Ascending aorta (tissue), 2 donors: ENCODE measurements around the gene KY. TPM values are rescaled to one million over a fixed set of nuclear protein-coding genes. Genes with fewer than 3 reads are reported as not detected.
"Not testable (repeated sequence)": the region's sequence is repeated elsewhere in the genome, so short reads cannot be mapped to it uniquely, and the experiment has no call there.

Experiments used
- DNase-seq, 2 donors: peaks; one replicate each; pipeline ENCODE4 v3.0.0-alpha.2; 2019; ENCODE audit warnings: low spot score in 2 of 2
- H3K27ac ChIP-seq, 2 donors: fragments of 200-600 bp; sonication (generic); one replicate each; pipeline ENCODE4 v1.5.1; 2016 to 2017; ENCODE audit warnings: mild to moderate bottlenecking in 1 of 2
- H3K27me3 ChIP-seq: fragments of 200-600 bp; sonication (generic); one replicate; pipeline ENCODE4 v1.5.1; 2017
- H3K36me3 ChIP-seq, 2 donors: fragments of 200-600 bp; sonication (generic); one replicate each; pipeline ENCODE4 v1.5.1; 2016
- H3K4me1 ChIP-seq, 2 donors: fragments of 200-600 bp; sonication (generic); one replicate each; pipeline ENCODE4 v1.5.1; 2016 to 2017; ENCODE audit warnings: mild to moderate bottlenecking in 1 of 2
- H3K4me3 ChIP-seq, 2 donors: fragments of 200-600 bp; sonication (generic); one replicate each; pipeline ENCODE4 v1.5.1; 2016 to 2017; ENCODE audit warnings: mild to moderate bottlenecking in 1 of 2
- H3K9me3 ChIP-seq, 2 donors: fragments of 200-600 bp; sonication (generic); one replicate each; pipeline ENCODE4 v1.5.1; 2016
- intact Hi-C: fragments of 100-400 bp; cut with DNase I; formaldehyde crosslinking; loops from one replicate; pipeline ENCODE4 v1.15.1; 2023
- total RNA-seq: library from RNA; depleted of rRNA; stranded (reverse); fragments of >200 nt; gene quantifications from one replicate; pipeline ENCODE4 v1.1.0, GENCODE V29; 2016
- TF ChIP-seq, protein P1 (sequence below), 3 experiments: fragments of 200-600 bp in 2 of 3; fragments of 450-650 bp in 1 of 3; sonication (generic) in 2 of 3; IDR thresholded peaks; one replicate each; pipeline ENCODE4 v1.5.1; 2016 to 2019; ENCODE audit warnings: antibody characterized with exemption in 3 of 3, mild to moderate bottlenecking in 1 of 3, moderate library complexity in 1 of 3

The KY gene
- total RNA-seq, 1 donor from 2014 or later = 0.43 TPM

DNA sequence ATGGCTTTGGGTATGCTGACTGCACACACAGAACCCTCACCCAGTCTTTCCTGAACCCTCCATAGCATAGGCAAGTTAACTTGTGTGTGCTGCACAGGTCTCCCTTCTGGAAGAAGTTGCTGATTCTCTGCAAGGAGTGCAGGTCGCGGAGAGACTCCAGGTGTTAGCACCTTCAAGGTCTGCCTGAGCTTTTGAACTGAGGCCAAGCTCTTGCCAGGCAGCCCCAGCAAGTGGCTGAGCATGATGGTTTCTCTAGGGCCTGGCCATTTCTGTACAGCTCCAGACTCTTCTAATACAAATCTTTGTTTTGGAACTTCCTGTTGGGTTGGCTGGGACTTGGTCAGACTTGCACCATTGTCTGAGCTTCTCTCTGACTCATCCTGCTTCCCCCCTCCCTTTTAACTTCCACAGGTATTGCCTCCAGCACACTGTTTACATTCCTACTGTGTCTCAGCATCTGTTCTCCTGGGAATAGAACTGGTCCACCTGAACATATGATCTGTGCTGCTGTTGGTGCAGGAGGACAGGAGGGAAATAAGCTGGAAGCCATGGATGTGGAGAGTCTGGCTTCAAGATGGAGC is 53.3 kb downstream of the KY start:
- H3K4me3 ChIP-seq = no peak overlapping the region
- no peaks in the 10 kb centered on the region for H3K36me3 ChIP-seq
- no peaks in the 10 kb centered on the region for H3K4me1 ChIP-seq
- H3K27me3 ChIP-seq = no peaks in the 10 kb centered on the region
- TF ChIP-seq, protein P1, sequence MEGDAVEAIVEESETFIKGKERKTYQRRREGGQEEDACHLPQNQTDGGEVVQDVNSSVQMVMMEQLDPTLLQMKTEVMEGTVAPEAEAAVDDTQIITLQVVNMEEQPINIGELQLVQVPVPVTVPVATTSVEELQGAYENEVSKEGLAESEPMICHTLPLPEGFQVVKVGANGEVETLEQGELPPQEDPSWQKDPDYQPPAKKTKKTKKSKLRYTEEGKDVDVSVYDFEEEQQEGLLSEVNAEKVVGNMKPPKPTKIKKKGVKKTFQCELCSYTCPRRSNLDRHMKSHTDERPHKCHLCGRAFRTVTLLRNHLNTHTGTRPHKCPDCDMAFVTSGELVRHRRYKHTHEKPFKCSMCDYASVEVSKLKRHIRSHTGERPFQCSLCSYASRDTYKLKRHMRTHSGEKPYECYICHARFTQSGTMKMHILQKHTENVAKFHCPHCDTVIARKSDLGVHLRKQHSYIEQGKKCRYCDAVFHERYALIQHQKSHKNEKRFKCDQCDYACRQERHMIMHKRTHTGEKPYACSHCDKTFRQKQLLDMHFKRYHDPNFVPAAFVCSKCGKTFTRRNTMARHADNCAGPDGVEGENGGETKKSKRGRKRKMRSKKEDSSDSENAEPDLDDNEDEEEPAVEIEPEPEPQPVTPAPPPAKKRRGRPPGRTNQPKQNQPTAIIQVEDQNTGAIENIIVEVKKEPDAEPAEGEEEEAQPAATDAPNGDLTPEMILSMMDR (IDR thresholded peaks at IDR 0.05) = no peak
- DNase-seq = no peak
- H3K9me3 ChIP-seq = no peaks in the 10 kb centered on the region
- intact Hi-C loops = no loop called here
- no peak overlapping the region for H3K27ac ChIP-seq

GRCh38 chr3:134594986-134595385 is 55.8 kb downstream of the KY start:
- H3K36me3 ChIP-seq, H3K4me3 ChIP-seq, H3K27me3 ChIP-seq, DNase-seq, H3K9me3 ChIP-seq, intact Hi-C loops, H3K4me1 ChIP-seq, H3K27ac ChIP-seq: not testable (repeated sequence)

DNA sequence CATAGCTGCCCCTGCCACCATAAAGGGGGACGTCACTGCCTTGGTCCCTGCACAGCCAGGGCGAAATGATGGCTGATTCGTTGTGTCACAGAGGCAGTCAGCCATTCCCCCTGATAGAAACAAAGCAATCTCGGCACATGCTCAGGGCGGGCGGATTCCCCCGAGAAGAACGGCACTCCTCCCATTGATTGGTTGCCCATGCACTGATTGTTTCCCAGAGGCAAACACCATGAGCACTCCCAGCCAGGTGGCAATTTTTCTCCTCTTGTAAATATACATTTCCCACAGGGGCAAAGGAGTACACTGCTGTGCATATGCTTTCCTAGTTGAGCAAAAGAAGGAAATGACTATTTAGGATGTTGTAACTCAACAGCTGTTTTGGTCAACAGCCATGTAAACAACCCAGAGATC is 56.5 kb downstream of the KY start:
- intact Hi-C loops = no loop called here
- H3K9me3 ChIP-seq = no peaks in the 10 kb centered on the region
- H3K4me1 ChIP-seq = no peaks in the 10 kb centered on the region
- TF ChIP-seq, protein P1 (IDR thresholded peaks at IDR 0.05) = no peak
- no peaks in the 10 kb centered on the region for H3K36me3 ChIP-seq
- no peaks in the 10 kb centered on the region for H3K27me3 ChIP-seq
- no peak for DNase-seq
- no peak overlapping the region for H3K27ac ChIP-seq
- H3K4me3 ChIP-seq = no peak overlapping the region

DNA sequence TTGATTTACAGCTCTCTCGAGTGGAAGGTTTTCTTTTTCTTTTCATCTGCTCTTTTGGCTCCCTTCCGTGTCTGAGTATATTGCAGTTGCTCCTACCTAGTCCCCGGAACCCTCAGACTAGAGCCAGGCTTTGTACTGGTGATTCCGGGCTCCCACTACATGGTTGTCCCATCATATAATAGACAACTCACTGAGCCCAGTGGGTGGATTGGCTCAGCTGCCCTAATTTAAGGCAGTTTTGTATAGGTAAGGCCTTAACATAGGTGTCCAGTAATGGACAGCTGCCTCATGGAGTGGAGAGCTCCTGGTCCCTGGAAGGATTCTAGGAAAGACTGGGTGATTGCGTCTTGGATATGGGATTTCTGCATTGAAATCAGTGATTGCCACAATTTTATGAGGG is 58.0 kb downstream of the KY start:
- Histone ChIP-seq H3K4me1 (no peaks in the 10 kb centered on the region), H3K4me3 (no peak overlapping the region), H3K9me3 (no peaks in the 10 kb centered on the region), H3K27ac (no peak overlapping the region), H3K36me3 (no peaks in the 10 kb centered on the region), H3K27me3 (no peaks in the 10 kb centered on the region)
- TF ChIP-seq, protein P1 (IDR thresholded peaks at IDR 0.05) = no peak
- intact Hi-C loops = no loop called here
- no peak for DNase-seq

DNA sequence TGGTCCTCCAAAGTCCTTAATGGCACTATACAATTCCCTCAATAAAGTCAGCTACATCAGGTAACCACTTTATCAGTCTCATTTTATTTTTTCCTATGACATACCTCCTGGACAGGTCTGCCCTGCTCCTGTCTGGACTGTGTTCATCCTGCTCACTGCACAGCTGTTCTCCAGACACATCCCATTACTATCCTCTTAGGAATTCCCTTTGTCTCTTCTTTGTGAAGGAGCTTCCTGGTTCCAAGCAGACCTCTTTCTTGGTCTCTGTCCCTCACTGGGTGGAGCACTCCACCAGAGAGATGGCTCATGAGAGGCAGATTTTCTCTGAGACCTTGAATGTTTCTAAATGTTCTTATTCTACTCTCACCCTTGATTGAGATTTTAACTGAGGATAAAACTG is 60.1 kb downstream of the KY start:
- H3K27me3 ChIP-seq = no peaks in the 10 kb centered on the region
- TF ChIP-seq, protein P1 (IDR thresholded peaks at IDR 0.05) = no peak
- intact Hi-C loops = no loop called here
- no peak overlapping the region for H3K4me3 ChIP-seq
- no peak overlapping the region for H3K27ac ChIP-seq
- H3K36me3 ChIP-seq = no peaks in the 10 kb centered on the region
- H3K9me3 ChIP-seq = no peaks in the 10 kb centered on the region
- DNase-seq = no peak
- H3K4me1 ChIP-seq = no peaks in the 10 kb centered on the region

DNA sequence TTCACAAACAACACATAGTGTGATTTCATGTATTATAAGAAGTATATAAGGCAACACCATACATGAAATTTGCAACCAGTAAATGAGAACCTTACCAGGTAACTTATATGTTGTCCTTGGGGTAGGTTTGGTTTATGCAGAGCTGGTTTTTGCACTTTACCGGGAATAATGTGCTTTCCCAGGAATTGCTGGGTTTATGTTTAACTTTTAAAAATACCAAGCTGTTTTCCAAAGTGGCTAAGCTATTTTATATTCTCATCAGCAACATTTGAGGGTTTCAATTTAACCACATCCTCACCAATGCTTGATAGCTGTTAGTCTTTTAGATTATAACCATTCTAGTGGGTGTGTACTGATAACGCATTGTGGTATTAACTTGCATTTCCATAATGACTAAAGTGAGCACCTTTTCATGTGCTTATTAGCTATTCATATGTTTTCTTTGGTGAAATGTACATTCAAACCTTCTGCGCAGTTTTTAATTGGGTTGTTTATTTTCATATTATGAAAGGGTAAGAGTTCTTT is 71.6 kb downstream of the KY start:
- TF ChIP-seq, protein P1 (IDR thresholded peaks at IDR 0.05) = no peak
- Histone ChIP-seq H3K9me3 (no peaks in the 10 kb centered on the region), H3K27me3 (no peaks in the 10 kb centered on the region), H3K4me1 (no peaks in the 10 kb centered on the region), H3K27ac (no peak overlapping the region), H3K36me3 (no peaks in the 10 kb centered on the region), H3K4me3 (no peak overlapping the region)
- intact Hi-C loops = no loop called here
- DNase-seq = no peak
